ENCODE data around the gene ERO1B.
A peak's percentile ranks its signal among the peaks of the same experiment; 100 is the strongest.

Gene ERO1B

GRCh38 chr1:236275061-236275460, 6.7 kb downstream of the ERO1B start:
- no peak for TF ChIP-seq CTCF (IDR thresholded peaks at IDR 0.05; ENCODE audit: insufficient read depth, low read depth, low read length, missing control alignments)
- DNase-seq (ENCODE audit: low read depth), result no peak

GRCh38 chr1:236273358-236273757, 8.4 kb downstream of the ERO1B start:
- TF ChIP-seq CTCF (IDR thresholded peaks at IDR 0.05; ENCODE audit: insufficient read depth, low read depth, low read length, missing control alignments), result no peak
- no peak for DNase-seq (ENCODE audit: low read depth)
- no peak overlapping the region for H3K4me3 ChIP-seq (ENCODE audit: low read depth, low read length)

More at GRCh38 chr1:236275061-236275460, 6.7 kb downstream of the ERO1B start:
- H3K4me3 ChIP-seq (ENCODE audit: low read depth, low read length), result no peak overlapping the region

- TF ChIP-seq CTCF (IDR thresholded peaks at IDR 0.05; ENCODE audit: insufficient read depth, low read depth, low read length, missing control alignments), result no peak
- DNase-seq (ENCODE audit: low read depth), result peak; percentile 9
Observed at GRCh38 chr1:236269439-236269838, 12.3 kb downstream of the ERO1B start.

GRCh38 chr1:236261898-236262297, 19.9 kb downstream of the ERO1B start:
- H3K4me3 ChIP-seq (ENCODE audit: low read depth, low read length), result no peak overlapping the region
- DNase-seq (ENCODE audit: low read depth), result no peak
- no peak for TF ChIP-seq CTCF (IDR thresholded peaks at IDR 0.05; ENCODE audit: insufficient read depth, low read depth, low read length, missing control alignments)

More at GRCh38 chr1:236269439-236269838, 12.3 kb downstream of the ERO1B start:
- no peak overlapping the region for H3K4me3 ChIP-seq (ENCODE audit: low read depth, low read length)

- no peak overlapping the region for H3K4me3 ChIP-seq (ENCODE audit: low read depth, low read length)
- no peak for TF ChIP-seq CTCF (IDR thresholded peaks at IDR 0.05; ENCODE audit: insufficient read depth, low read depth, low read length, missing control alignments)
- DNase-seq (ENCODE audit: low read depth), result no peak
Observed at GRCh38 chr1:236261033-236261432, 20.7 kb downstream of the ERO1B start.

GRCh38 chr1:236259043-236259442, 22.7 kb downstream of the ERO1B start:
- no peak for TF ChIP-seq CTCF (IDR thresholded peaks at IDR 0.05; ENCODE audit: insufficient read depth, low read depth, low read length, missing control alignments)
- DNase-seq (ENCODE audit: low read depth), result no peak
- no peak overlapping the region for H3K4me3 ChIP-seq (ENCODE audit: low read depth, low read length)

GRCh38 chr1:236258114-236258622, 23.6 kb downstream of the ERO1B start:
- TF ChIP-seq CTCF (IDR thresholded peaks at IDR 0.05; ENCODE audit: insufficient read depth, low read depth, low read length, missing control alignments), result no peak

More at GRCh38 chr1:236258114-236258622, 23.6 kb downstream of the ERO1B start:
- H3K4me3 ChIP-seq (ENCODE audit: low read depth, low read length), result no peak overlapping the region
- no peak for DNase-seq (ENCODE audit: low read depth)

Measured in GM12865 (cell line).